GM18951 (cell line): ENCODE data around the gene GPATCH2.
"Not testable (repeated sequence)": the region's sequence is repeated elsewhere in the genome, so short reads cannot be mapped to it uniquely, and the experiment has no call there.

Experiments used
- POLR2A ChIP-seq: IDR thresholded peaks from 4 replicates; pipeline ENCODE4 v1.6.1; 2011; ENCODE audit warnings: mild to moderate bottlenecking; ENCODE audit not compliant: insufficient read length, insufficient read depth; ENCODE audit errors: extremely low read depth
- in situ Hi-C: fragments of 300-500 bp; cut with MboI; formaldehyde crosslinking; loops from one replicate; pipeline ENCODE4 v1.12.0; 2022; ENCODE audit warnings: low sequenced_read_pairs, mixed read lengths, inconsistent platforms; ENCODE audit not compliant: unreplicated experiment

GPATCH2 gene

GRCh38 chr1:217617126-217617525 lies 13.8 kb downstream of the GPATCH2 start:
- no peak for TF ChIP-seq POLR2A
- in situ Hi-C loops = no loop called here

GRCh38 chr1:217614200-217614712 lies 16.6 kb downstream of the GPATCH2 start:
- TF ChIP-seq POLR2A = no peak
- in situ Hi-C loops = no loop called here

- in situ Hi-C loops = no loop called here
- no peak for TF ChIP-seq POLR2A
These were observed 25.5 kb downstream of the GPATCH2 start for GRCh38 chr1:217605390-217605789.

DNA sequence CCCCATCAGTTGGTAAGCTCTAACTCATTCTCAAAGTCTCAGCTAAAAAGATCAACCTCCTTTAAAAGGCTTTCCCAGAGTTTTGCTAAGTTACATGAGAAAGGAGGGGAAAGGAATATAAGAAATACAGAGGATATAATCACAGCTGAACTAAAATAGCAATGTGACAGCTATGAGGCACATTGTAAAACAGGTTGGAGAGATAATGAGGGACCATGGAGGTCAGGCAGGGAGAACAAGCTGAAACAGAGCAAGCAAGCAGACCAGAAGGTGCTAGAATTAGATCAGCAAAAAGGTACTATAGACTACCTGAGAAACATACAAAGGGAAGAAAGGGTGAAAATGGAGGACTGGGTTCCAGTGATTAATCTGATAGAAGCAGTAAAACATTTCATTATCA lies 28.5 kb downstream of the GPATCH2 start:
- TF ChIP-seq POLR2A = no peak
- in situ Hi-C loops = no loop called here

DNA sequence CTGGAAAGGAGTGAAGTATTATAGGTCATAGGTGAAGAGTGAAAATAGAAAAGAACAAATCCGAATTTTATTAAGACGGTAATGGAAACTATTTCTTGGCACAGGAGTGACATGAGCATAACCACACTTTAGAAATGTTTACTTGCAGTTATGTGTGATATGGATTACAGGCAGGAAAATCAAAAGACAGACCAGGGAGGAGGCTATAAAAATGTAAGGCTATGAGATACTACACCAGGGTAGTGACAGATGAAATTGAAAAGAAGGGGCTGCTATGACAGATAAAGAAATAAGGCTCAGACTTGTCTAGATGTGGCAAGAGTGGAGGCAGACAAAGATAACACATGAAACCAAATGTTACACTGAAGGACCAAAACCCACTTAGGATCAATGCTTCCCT lies 31.7 kb downstream of the GPATCH2 start:
- in situ Hi-C loops = no loop called here
- TF ChIP-seq POLR2A = no peak

- TF ChIP-seq POLR2A = no peak
- in situ Hi-C loops = no loop called here
These were observed 40.3 kb downstream of the GPATCH2 start for GRCh38 chr1:217590598-217590997.

DNA sequence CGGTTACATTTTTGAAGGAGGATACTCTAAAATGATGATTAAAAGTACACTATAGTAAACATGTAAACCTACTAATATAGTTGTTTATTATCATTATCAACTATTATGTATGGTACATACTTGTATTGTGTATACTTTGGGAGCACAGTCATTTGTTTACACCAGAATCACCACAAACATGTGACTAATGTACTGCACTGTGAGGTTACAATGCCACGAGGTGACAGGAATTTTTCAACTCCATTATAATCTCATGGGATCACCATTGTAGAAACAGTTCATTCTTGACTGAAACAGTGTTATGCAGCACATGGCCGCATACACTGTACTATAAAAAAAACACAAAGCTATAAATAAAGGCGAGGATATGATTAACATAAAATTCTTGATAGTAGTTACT lies 44.3 kb downstream of the GPATCH2 start:
- in situ Hi-C loops = no loop called here
- TF ChIP-seq POLR2A = no peak

- in situ Hi-C loops = no loop called here
- no peak for TF ChIP-seq POLR2A
These were observed 45.3 kb downstream of the GPATCH2 start for GRCh38 chr1:217585577-217585976.

DNA sequence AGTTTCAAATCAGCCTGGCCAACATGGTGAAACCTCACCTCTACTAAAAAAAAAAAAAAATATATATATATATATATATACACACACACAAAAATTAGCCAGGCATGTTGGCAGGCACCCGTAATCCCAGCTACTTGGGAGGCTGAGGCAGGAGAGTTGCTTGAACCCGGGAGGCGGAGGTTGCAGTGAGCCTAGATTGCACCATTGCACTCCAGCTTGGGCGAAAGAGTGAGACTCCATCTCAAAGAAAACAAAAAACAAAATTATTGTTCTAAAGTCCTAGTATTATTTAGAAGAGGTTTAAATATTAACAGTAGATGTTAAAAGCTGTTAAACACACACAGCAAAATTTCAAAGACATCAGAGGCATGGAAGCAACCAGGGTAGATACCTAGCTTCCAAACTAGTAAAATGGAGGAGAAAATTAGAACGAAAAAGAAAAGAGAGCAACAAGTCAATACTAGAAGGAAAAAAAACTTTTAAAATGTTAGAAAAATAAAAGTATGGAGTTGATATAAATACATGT lies 46.5 kb downstream of the GPATCH2 start:
- in situ Hi-C loops = not testable (repeated sequence)

GRCh38 chr1:217577336-217577735 lies 53.6 kb downstream of the GPATCH2 start:
- no peak for TF ChIP-seq POLR2A
- in situ Hi-C loops = no loop called here

DNA sequence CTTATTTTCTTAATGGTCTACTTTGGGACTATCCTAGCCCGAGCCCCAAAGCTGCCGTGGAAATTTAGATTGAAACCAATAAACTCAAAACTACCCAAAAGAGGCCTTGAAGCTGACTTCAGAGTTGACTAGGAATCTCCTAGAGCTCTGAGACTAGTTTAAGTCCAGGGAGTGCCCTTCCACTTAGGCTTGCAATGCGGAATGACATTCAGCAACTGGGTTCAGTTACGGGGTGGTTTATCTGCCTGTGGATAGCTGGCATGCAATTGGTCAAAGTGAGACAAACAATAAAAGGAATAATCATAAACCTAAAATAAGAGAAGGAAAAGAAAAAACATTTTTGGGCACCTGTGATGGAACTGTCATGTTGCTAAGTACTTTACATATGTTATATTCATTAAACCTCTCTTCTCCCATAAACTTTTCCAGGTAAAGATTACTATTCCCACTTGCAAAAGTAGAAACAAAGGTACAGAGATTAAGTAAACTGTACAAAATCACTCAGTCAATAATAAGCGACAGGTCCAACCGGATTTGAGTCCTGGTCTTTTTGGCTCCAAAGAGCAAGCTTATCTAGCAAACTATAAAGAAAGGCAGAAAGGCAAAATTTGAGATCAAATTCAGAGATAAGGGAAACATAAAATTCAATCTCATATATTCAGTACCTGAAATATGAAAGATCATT lies 56.5 kb downstream of the GPATCH2 start:
- in situ Hi-C loops = no loop called here
- no peak for TF ChIP-seq POLR2A

DNA sequence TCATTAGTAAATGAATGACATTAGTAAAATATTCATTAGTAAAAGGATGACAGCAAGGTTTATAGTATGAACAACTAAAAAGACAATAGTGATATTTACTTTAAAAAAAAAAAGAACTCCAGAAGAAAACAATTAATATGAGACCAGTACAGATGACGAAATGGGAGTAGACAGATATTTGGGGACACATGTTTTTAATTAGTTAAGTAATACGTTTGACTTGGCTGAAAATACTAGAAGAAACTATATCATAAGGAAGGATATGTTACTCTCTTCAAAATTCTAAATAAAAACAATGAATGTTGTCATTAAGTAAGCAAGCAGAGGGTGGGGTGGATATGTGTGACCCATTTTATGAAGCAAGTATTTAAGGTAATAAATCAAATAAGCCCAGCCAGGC lies 61.9 kb downstream of the GPATCH2 start:
- in situ Hi-C loops = no loop called here
- no peak for TF ChIP-seq POLR2A

DNA sequence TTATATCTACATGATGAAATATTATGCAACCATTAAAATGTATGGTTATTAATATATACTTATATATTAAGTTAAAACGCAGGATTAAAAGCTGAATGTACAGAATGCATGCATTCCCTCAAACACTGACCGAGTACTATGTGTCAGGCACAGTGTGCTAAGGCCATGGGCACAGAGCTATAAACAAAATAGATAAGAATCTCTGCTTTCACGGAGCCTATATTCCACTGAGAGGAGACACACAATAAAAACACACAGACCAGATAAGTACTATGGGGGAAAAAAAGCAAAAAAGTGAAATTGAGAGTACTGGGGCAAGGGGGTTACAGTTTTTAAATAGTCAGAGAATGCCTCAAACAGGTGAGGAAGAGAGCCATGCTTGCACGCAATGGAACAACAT lies 62.7 kb downstream of the GPATCH2 start:
- TF ChIP-seq POLR2A = no peak

GRCh38 chr1:217564833-217565232 lies 66.1 kb downstream of the GPATCH2 start:
- in situ Hi-C loops = no loop called here
- TF ChIP-seq POLR2A = no peak

More for the DNA sequence above, 62.7 kb downstream of the GPATCH2 start:
- in situ Hi-C loops = no loop called here
